Mesothelial cell of epicardium (in vitro differentiated cells): ENCODE data around the gene CCDC51. TPM values are rescaled to one million over a fixed set of nuclear protein-coding genes. Genes with fewer than 3 reads are reported as not detected.

Experiments used
- DNase-seq, 2 experiments: peaks; one replicate each; pipeline ENCODE4 v3.0.0; 2021; ENCODE audit warnings: low spot score in 2 of 2; ENCODE audit not compliant: unreplicated experiment in 2 of 2
- H3K27ac Mint-ChIP-seq: 2 replicates; pipeline ENCODE4 v1.8.0; 2021; ENCODE audit warnings: mixed read lengths
- H3K27me3 Mint-ChIP-seq: 2 replicates; pipeline ENCODE4 v1.8.0; 2021; ENCODE audit warnings: low read depth, mixed read lengths
- H3K36me3 Mint-ChIP-seq: 2 replicates; pipeline ENCODE4 v1.8.0; 2021; ENCODE audit warnings: mixed read lengths
- H3K4me1 Mint-ChIP-seq: 2 replicates; pipeline ENCODE4 v1.8.0; 2021; ENCODE audit warnings: mixed read lengths
- H3K4me3 Mint-ChIP-seq: 2 replicates; pipeline ENCODE4 v1.8.0; 2021; ENCODE audit warnings: mild to moderate bottlenecking, moderate library complexity, mixed read lengths
- H3K9me3 Mint-ChIP-seq: 2 replicates; pipeline ENCODE4 v1.8.0; 2021; ENCODE audit warnings: mixed read lengths
- CTCF ChIP-seq: fragments of 200-600 bp; sonication (generic); IDR thresholded peaks from one replicate; pipeline ENCODE4 v1.5.0; 2021; ENCODE audit warnings: antibody characterized with exemption; ENCODE audit not compliant: unreplicated experiment
- total RNA-seq: library from RNA; stranded (reverse); gene quantifications from 3 replicates; pipeline ENCODE4 v1.2.1, GENCODE V29; 2021

CCDC51 gene
- total RNA-seq, 1 donor from 2014 or later = 11.5 TPM

DNA sequence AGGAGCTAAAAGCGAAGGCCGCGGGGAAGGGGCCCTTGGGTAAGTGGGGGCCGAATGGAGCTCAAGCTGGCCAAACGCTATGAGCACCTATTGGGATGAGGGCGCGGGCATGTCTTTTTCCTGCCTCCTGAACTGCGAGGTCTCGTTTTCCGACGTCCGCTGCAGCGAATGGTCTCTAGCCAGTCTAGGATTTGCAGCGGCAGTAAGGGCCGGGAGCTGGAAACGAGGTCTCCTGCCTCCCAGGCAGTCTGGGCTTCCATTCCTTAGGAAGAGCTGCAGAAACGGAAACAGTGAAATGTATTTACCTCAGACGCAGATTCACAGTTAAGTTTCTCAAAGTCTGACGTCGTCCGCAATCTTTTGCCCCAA is 655 bp upstream of the CCDC51 start:
- Mint-ChIP-seq H3K4me1 (peaks cover 36% of the 10 kb centered on the region), H3K27me3 (no peaks in the 10 kb centered on the region), H3K9me3 (no peaks in the 10 kb centered on the region), H3K27ac (peak overlapping the region; percentile 94), H3K4me3 (peak overlapping the region; percentile 86), H3K36me3 (peaks cover 5% of the 10 kb centered on the region)
- TF ChIP-seq CTCF = no peak
- no peak for DNase-seq

GRCh38 chr3:48437812-48438211 is 2.1 kb downstream of the CCDC51 start:
- H3K9me3 Mint-ChIP-seq = no peaks in the 10 kb centered on the region
- H3K27me3 Mint-ChIP-seq = no peaks in the 10 kb centered on the region
- H3K36me3 Mint-ChIP-seq = peaks cover 2% of the 10 kb centered on the region
- no peak overlapping the region for H3K4me3 Mint-ChIP-seq
- no peak for DNase-seq
- TF ChIP-seq CTCF = no peak
- peaks cover 52% of the 10 kb centered on the region for H3K4me1 Mint-ChIP-seq
- H3K27ac Mint-ChIP-seq = no peak overlapping the region

GRCh38 chr3:48436855-48437254 is 3.1 kb downstream of the CCDC51 start:
- H3K27me3 Mint-ChIP-seq = no peaks in the 10 kb centered on the region
- H3K36me3 Mint-ChIP-seq = peaks cover under 1% of the 10 kb centered on the region
- H3K27ac Mint-ChIP-seq = no peak overlapping the region
- no peak for TF ChIP-seq CTCF
- H3K9me3 Mint-ChIP-seq = no peaks in the 10 kb centered on the region
- H3K4me3 Mint-ChIP-seq = no peak overlapping the region
- DNase-seq = no peak
- peaks cover 53% of the 10 kb centered on the region for H3K4me1 Mint-ChIP-seq

GRCh38 chr3:48436477-48436787 is 3.5 kb downstream of the CCDC51 start:
- Mint-ChIP-seq H3K27ac (no peak overlapping the region), H3K9me3 (no peaks in the 10 kb centered on the region), H3K4me1 (peaks cover 53% of the 10 kb centered on the region), H3K36me3 (peaks cover 2% of the 10 kb centered on the region), H3K4me3 (no peak overlapping the region), H3K27me3 (no peaks in the 10 kb centered on the region)
- TF ChIP-seq CTCF = no peak
- no peak for DNase-seq

GRCh38 chr3:48435774-48436476 is 4.0 kb downstream of the CCDC51 start:
- no peak overlapping the region for H3K27ac Mint-ChIP-seq
- peaks cover 2% of the 10 kb centered on the region for H3K36me3 Mint-ChIP-seq
- no peak overlapping the region for H3K4me3 Mint-ChIP-seq
- H3K27me3 Mint-ChIP-seq = no peaks in the 10 kb centered on the region
- H3K4me1 Mint-ChIP-seq = peaks cover 52% of the 10 kb centered on the region
- DNase-seq = peak; percentile 61 to 89
- TF ChIP-seq CTCF = peak; percentile 92
- no peaks in the 10 kb centered on the region for H3K9me3 Mint-ChIP-seq

DNA sequence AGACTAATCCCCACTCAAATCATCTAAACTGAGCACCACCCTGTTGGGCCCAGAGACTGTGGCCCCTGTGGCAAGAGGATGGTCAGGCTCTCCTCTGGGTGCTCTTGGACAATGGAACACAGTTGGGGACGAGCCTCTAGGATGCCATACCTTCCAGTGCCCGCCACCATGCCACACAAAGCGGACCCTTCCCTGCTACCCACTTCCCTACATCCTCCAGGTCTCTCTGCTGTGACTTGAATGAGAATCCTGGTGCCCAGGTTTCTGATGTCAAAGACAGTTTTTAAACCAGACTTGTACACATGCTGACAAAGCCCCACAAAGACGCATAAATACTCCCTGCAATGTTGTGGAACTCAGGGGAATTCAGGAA is 4.7 kb downstream of the CCDC51 start:
- Mint-ChIP-seq H3K27me3 (no peaks in the 10 kb centered on the region), H3K27ac (no peak overlapping the region), H3K4me1 (peaks cover 55% of the 10 kb centered on the region), H3K4me3 (no peak overlapping the region), H3K36me3 (peaks cover 2% of the 10 kb centered on the region), H3K9me3 (no peaks in the 10 kb centered on the region)
- no peak for DNase-seq
- no peak for TF ChIP-seq CTCF
